SU-DHL-6 (cell line): ENCODE results near the gene EXOC6B.

Source experiments
- EZH2phosphoT487 ChIP-seq: fragments of 200-600 bp; sonication (generic), shearing (Covaris generic); conservative IDR thresholded peaks from 2 replicates; pipeline ENCODE4 v1.6.1; 2018; ENCODE audit warnings: mild to moderate bottlenecking, antibody characterized with exemption, low read length, moderate library complexity, mixed read lengths
- TF ChIP-seq, protein P1 (sequence below): fragments of 200-600 bp; sonication (generic); IDR thresholded peaks from one replicate; pipeline ENCODE4 v1.5.1; 2017; ENCODE audit warnings: antibody characterized with exemption, mild to moderate bottlenecking, low read length, moderate library complexity; ENCODE audit not compliant: insufficient read depth, poor library complexity, severe bottlenecking

DNA sequence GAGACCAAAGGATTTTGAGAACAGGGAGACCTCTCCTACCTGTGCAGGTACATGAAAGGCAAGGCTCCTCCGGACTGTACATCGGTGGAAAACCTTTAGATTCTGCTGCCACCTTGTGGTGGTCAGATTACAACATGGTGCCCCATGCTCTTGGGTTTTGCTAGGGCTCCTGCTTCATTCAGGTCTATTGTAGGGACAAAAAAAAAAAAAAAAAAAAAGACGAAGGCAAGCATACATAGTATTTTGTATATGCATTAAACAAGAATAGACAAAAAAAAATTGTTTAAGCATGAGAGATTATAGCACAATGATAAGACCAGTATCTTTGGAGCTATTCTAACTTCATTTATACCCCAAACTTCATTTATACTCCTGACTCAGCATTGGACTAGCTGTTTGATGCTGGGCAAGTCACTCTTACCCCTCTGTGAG lies 34.0 kb upstream of the EXOC6B start:
- TF ChIP-seq, protein P1, sequence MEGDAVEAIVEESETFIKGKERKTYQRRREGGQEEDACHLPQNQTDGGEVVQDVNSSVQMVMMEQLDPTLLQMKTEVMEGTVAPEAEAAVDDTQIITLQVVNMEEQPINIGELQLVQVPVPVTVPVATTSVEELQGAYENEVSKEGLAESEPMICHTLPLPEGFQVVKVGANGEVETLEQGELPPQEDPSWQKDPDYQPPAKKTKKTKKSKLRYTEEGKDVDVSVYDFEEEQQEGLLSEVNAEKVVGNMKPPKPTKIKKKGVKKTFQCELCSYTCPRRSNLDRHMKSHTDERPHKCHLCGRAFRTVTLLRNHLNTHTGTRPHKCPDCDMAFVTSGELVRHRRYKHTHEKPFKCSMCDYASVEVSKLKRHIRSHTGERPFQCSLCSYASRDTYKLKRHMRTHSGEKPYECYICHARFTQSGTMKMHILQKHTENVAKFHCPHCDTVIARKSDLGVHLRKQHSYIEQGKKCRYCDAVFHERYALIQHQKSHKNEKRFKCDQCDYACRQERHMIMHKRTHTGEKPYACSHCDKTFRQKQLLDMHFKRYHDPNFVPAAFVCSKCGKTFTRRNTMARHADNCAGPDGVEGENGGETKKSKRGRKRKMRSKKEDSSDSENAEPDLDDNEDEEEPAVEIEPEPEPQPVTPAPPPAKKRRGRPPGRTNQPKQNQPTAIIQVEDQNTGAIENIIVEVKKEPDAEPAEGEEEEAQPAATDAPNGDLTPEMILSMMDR: peak; percentile 47
- no peak for TF ChIP-seq EZH2phosphoT487
